Tibial nerve (tissue), 4 donors: ENCODE measurements around the gene TMEM204. TPM values are rescaled to one million over a fixed set of nuclear protein-coding genes. Genes with fewer than 3 reads are reported as not detected.

ENCODE experiments used
- DNase-seq, 2 donors: peaks; one replicate each; pipeline ENCODE4 v3.0.0-alpha.2; 2019; ENCODE audit warnings: low spot score in 2 of 2
- H3K27ac ChIP-seq, 4 donors: fragments of 200-600 bp; sonication (generic) in 3 of 4; one replicate each; pipeline ENCODE4 v1.5.1; 2017 to 2019; ENCODE audit warnings: mild to moderate bottlenecking in 1 of 4
- H3K27me3 ChIP-seq, 2 donors: fragments of 200-600 bp; sonication (generic) in 1 of 2; one replicate each; pipeline versions ENCODE4 v1.5.1 to v1.6.0; 2017 to 2019
- H3K36me3 ChIP-seq, 3 donors: fragments of 200-600 bp; sonication (generic); one replicate each; pipeline ENCODE4 v1.5.1; 2018 to 2019
- H3K4me1 ChIP-seq, 4 donors: fragments of 200-600 bp; sonication (generic) in 3 of 4; one replicate each; pipeline ENCODE4 v1.5.1; 2017 to 2019
- H3K4me3 ChIP-seq, 4 donors: fragments of 200-600 bp; sonication (generic) in 3 of 4; one replicate each; pipeline ENCODE4 v1.5.1; 2017 to 2019; ENCODE audit warnings: mild to moderate bottlenecking in 1 of 4, moderate library complexity in 1 of 4
- H3K9me3 ChIP-seq, 4 donors: fragments of 200-600 bp; sonication (generic) in 3 of 4; one replicate each; pipeline ENCODE4 v1.5.1; 2017 to 2019
- CTCF ChIP-seq, 5 experiments: fragments of 200-600 bp in 3 of 5; fragments of 450-650 bp in 2 of 5; sonication (generic) in 3 of 5; IDR thresholded peaks; one replicate each; pipeline ENCODE4 v1.5.1; 2016 to 2019; ENCODE audit warnings: antibody characterized with exemption in 5 of 5, mild to moderate bottlenecking in 3 of 5, moderate library complexity in 2 of 5
- EP300 ChIP-seq, 2 donors: sonication (generic); formaldehyde crosslinking; IDR thresholded peaks; one replicate each; pipeline ENCODE4 v1.6.1; 2017; ENCODE audit warnings: antibody characterized with exemption in 2 of 2, mild to moderate bottlenecking in 1 of 2
- POLR2A ChIP-seq, 2 donors: fragments of 450-650 bp; IDR thresholded peaks; one replicate each; pipeline ENCODE4 v1.6.1; 2017; ENCODE audit warnings: antibody characterized with exemption in 2 of 2, mild to moderate bottlenecking in 2 of 2, moderate library complexity in 2 of 2
- WGBS, 2 donors: methylation state at CpG; one replicate each; pipeline ENCODE4 v1.1.5; 2018; 5-methylcytosine and 5-hydroxymethylcytosine counted together
- total RNA-seq, 4 donors: library from RNA; depleted of rRNA; stranded (reverse); fragments of >200 nt; gene quantifications; one replicate each; pipeline ENCODE4 v1.1.0, GENCODE V29; 2016

Gene TMEM204
- total RNA-seq, 4 donors from 2014 or later: 46.3 to 53.7 (median 48.9) TPM

- H3K9me3 ChIP-seq: no peaks in the 10 kb centered on the region
- H3K4me3 ChIP-seq: no peak overlapping the region
- DNase-seq: no peak
- H3K27me3 ChIP-seq: no peaks in the 10 kb centered on the region
- H3K4me1 ChIP-seq: peaks cover 0 to 24% (median 0%) of the 10 kb centered on the region in 4 donors
- peaks cover 0 to 65% (median 7%) of the 10 kb centered on the region in 3 donors for H3K36me3 ChIP-seq
- H3K27ac ChIP-seq: no peak overlapping the region
- 90 to 92% methylated on average over 17 to 25 of the region's 25 CpGs for WGBS, 2 donors
- TF ChIP-seq POLR2A (IDR thresholded peaks at IDR 0.05): no peak
- TF ChIP-seq EP300 (IDR thresholded peaks at IDR 0.05): no peak
- no peak for TF ChIP-seq CTCF (IDR thresholded peaks at IDR 0.05)
Measured at GRCh38 chr16:1495889-1496262, 37.6 kb upstream of the TMEM204 start.

GRCh38 chr16:1496464-1496863, 37.0 kb upstream of the TMEM204 start:
- TF ChIP-seq EP300 (IDR thresholded peaks at IDR 0.05) (no peak), POLR2A (IDR thresholded peaks at IDR 0.05) (no peak), CTCF (IDR thresholded peaks at IDR 0.05) (no peak)

GRCh38 chr16:1497014-1497598, 36.4 kb upstream of the TMEM204 start:
- 84 to 86% methylated on average over 12 to 19 of the region's 21 CpGs for WGBS, 2 donors
- no peak for DNase-seq
- Histone ChIP-seq H3K27ac (no peak overlapping the region), H3K36me3 (peaks cover 0 to 78% (median 16%) of the 10 kb centered on the region in 3 donors), H3K9me3 (no peaks in the 10 kb centered on the region), H3K27me3 (no peaks in the 10 kb centered on the region), H3K4me1 (peaks cover 0 to 24% (median 0%) of the 10 kb centered on the region in 4 donors), H3K4me3 (no peak overlapping the region)
- TF ChIP-seq POLR2A (IDR thresholded peaks at IDR 0.05) (no peak), CTCF (IDR thresholded peaks at IDR 0.05) (no peak), EP300 (IDR thresholded peaks at IDR 0.05) (no peak)

More at GRCh38 chr16:1496464-1496863, 37.0 kb upstream of the TMEM204 start:
- H3K36me3 ChIP-seq: peaks cover 0 to 71% (median 10%) of the 10 kb centered on the region in 3 donors
- 90% methylated on average over 25 of the region's 25 CpGs for WGBS, 2 donors
- no peaks in the 10 kb centered on the region for H3K9me3 ChIP-seq
- no peaks in the 10 kb centered on the region for H3K27me3 ChIP-seq
- H3K4me1 ChIP-seq: peaks cover 0 to 24% (median 0%) of the 10 kb centered on the region in 4 donors
- H3K27ac ChIP-seq: no peak overlapping the region
- no peak for DNase-seq
- no peak overlapping the region for H3K4me3 ChIP-seq

- DNase-seq: no peak
Measured at GRCh38 chr16:1498899-1499676, 34.4 kb upstream of the TMEM204 start.

More at GRCh38 chr16:1498899-1499676, 34.4 kb upstream of the TMEM204 start:
- Histone ChIP-seq H3K36me3 (peaks cover 0 to 98% (median 25%) of the 10 kb centered on the region in 3 donors), H3K4me1 (peaks cover 0 to 11% (median 0%) of the 10 kb centered on the region in 4 donors), H3K4me3 (no peak overlapping the region), H3K27ac (no peak overlapping the region), H3K27me3 (no peaks in the 10 kb centered on the region), H3K9me3 (no peaks in the 10 kb centered on the region)
- 87 to 91% methylated on average over 31 of the region's 35 CpGs for WGBS, 2 donors
- TF ChIP-seq CTCF (IDR thresholded peaks at IDR 0.05) (no peak), POLR2A (IDR thresholded peaks at IDR 0.05) (no peak), EP300 (IDR thresholded peaks at IDR 0.05) (no peak)
